Smooth muscle cell (in vitro differentiated cells): ENCODE data around the gene TBC1D5. TPM values are rescaled to one million over a fixed set of nuclear protein-coding genes. Genes with fewer than 3 reads are reported as not detected.

Experiments
- DNase-seq: peaks from one replicate; lab custom pipeline; 2025; ENCODE audit not compliant: unreplicated experiment; lab: John Stamatoyannopoulos, UW
- H2AFZ ChIP-seq: fragments of 200-600 bp; sonication (generic); 2 replicates; pipeline ENCODE4 v1.6.0; 2016; ENCODE audit warnings: antibody characterized with exemption, low read depth, mild to moderate bottlenecking
- H3F3A ChIP-seq: fragments of 200-600 bp; sonication (generic); 2 replicates; pipeline ENCODE4 v1.6.0; 2017; ENCODE audit warnings: antibody characterized with exemption, low read depth
- H3K27ac ChIP-seq: fragments of 200-600 bp; sonication (generic); 2 replicates; pipeline ENCODE4 v1.5.1; 2016; ENCODE audit warnings: low read depth, mild to moderate bottlenecking
- H3K27me3 ChIP-seq: fragments of 200-600 bp; sonication (generic); 2 replicates; pipeline ENCODE4 v1.6.1; 2016; ENCODE audit warnings: low read depth, mild to moderate bottlenecking
- H3K36me3 ChIP-seq: fragments of 200-600 bp; sonication (generic); 2 replicates; pipeline ENCODE4 v1.5.1; 2016; ENCODE audit warnings: low read depth
- H3K4me1 ChIP-seq: fragments of 200-600 bp; sonication (generic); 2 replicates; pipeline ENCODE4 v1.5.1; 2016; ENCODE audit warnings: low read depth
- H3K4me2 ChIP-seq: fragments of 200-600 bp; sonication (generic); 2 replicates; pipeline ENCODE4 v1.6.0; 2016; ENCODE audit warnings: mild to moderate bottlenecking
- H3K4me3 ChIP-seq: fragments of 200-600 bp; sonication (generic); 2 replicates; pipeline ENCODE4 v1.5.1; 2016; ENCODE audit warnings: mild to moderate bottlenecking
- H3K79me2 ChIP-seq: fragments of 200-600 bp; sonication (generic); 2 replicates; pipeline ENCODE4 v1.6.0; 2016; ENCODE audit warnings: low read depth, mild to moderate bottlenecking
- H3K9ac ChIP-seq: fragments of 200-600 bp; sonication (generic); 2 replicates; pipeline ENCODE4 v1.6.0; 2016; ENCODE audit warnings: low read depth
- H3K9me3 ChIP-seq: fragments of 200-600 bp; sonication (generic); replicated peaks from 2 replicates; pipeline ENCODE4 v1.5.1; 2016; ENCODE audit warnings: low read depth
- H4K20me1 ChIP-seq: fragments of 200-600 bp; sonication (generic); 2 replicates; pipeline ENCODE4 v1.6.0; 2016; ENCODE audit warnings: low read depth
- CTCF ChIP-seq: fragments of 200-600 bp; sonication (generic); IDR thresholded peaks from 2 replicates; pipeline ENCODE4 v1.5.1; 2017; ENCODE audit warnings: borderline replicate concordance, mild to moderate bottlenecking, antibody characterized with exemption; ENCODE audit not compliant: insufficient read depth, poor library complexity, severe bottlenecking
- WGBS: methylation state at CpG from one replicate; pipeline ENCODE4 v1.1.7; 2016; ENCODE audit warnings: low lambda C conversion rate; 5-methylcytosine and 5-hydroxymethylcytosine counted together
- polyA plus RNA-seq: library from polyadenylated mRNA; unstranded; fragments of >200 nt; fragmentation: Nextera tagmentation; extraction: Ambion mirVana; gene quantifications from 2 replicates; pipeline ENCODE4 v1.2.1, GENCODE V29; 2016
- total RNA-seq: library from RNA; depleted of rRNA; stranded (reverse); fragments of >200 nt; gene quantifications from 2 replicates; pipeline ENCODE4 v1.2.3, GENCODE V29; 2014

TBC1D5 gene
- total and polyA plus RNA-seq, 2 experiments from 2014 or later = 14.6 to 35.3 TPM

- Histone ChIP-seq H3K4me3 (no peak overlapping the region), H3F3A (no peaks in the 10 kb centered on the region), H3K9ac (no peak overlapping the region), H3K9me3 (no peaks in the 10 kb centered on the region), H4K20me1 (no peaks in the 10 kb centered on the region), H2AFZ (no peak overlapping the region), H3K79me2 (no peaks in the 10 kb centered on the region), H3K4me2 (no peak overlapping the region), H3K27ac (no peak overlapping the region), H3K27me3 (no peaks in the 10 kb centered on the region), H3K4me1 (no peaks in the 10 kb centered on the region), H3K36me3 (no peaks in the 10 kb centered on the region)
- TF ChIP-seq CTCF = no peak
- WGBS = 88% methylated on average over 13 of the region's 13 CpGs
- DNase-seq = no peak
Measured at GRCh38 chr3:17140670-17141505, 601.5 kb downstream of the TBC1D5 start.

GRCh38 chr3:17138246-17139039 is 604.0 kb downstream of the TBC1D5 start:
- H3K4me2 ChIP-seq = no peak overlapping the region
- no peak for TF ChIP-seq CTCF
- H3K4me3 ChIP-seq = no peak overlapping the region
- no peak overlapping the region for H2AFZ ChIP-seq
- no peaks in the 10 kb centered on the region for H3K79me2 ChIP-seq
- H3K9me3 ChIP-seq = no peaks in the 10 kb centered on the region
- no peak overlapping the region for H3K9ac ChIP-seq
- no peaks in the 10 kb centered on the region for H3K27me3 ChIP-seq
- DNase-seq = no peak
- no peaks in the 10 kb centered on the region for H4K20me1 ChIP-seq
- no peaks in the 10 kb centered on the region for H3K4me1 ChIP-seq
- no peaks in the 10 kb centered on the region for H3F3A ChIP-seq
- H3K36me3 ChIP-seq = no peaks in the 10 kb centered on the region
- no peak overlapping the region for H3K27ac ChIP-seq
- WGBS = 91% methylated on average over 7 of the region's 7 CpGs

GRCh38 chr3:17137321-17137826 is 605.1 kb downstream of the TBC1D5 start:
- Histone ChIP-seq H3F3A (no peaks in the 10 kb centered on the region), H4K20me1 (no peaks in the 10 kb centered on the region), H3K27me3 (no peaks in the 10 kb centered on the region), H3K9ac (no peak overlapping the region), H3K4me1 (no peaks in the 10 kb centered on the region), H2AFZ (no peak overlapping the region), H3K27ac (no peak overlapping the region), H3K4me2 (no peak overlapping the region), H3K36me3 (no peaks in the 10 kb centered on the region), H3K9me3 (no peaks in the 10 kb centered on the region), H3K79me2 (no peaks in the 10 kb centered on the region), H3K4me3 (no peak overlapping the region)
- TF ChIP-seq CTCF = no peak
- DNase-seq = no peak
- whole genome bisulfite sequencing = 93% methylated on average over 5 of the region's 5 CpGs
